PFSK-1 (cell line): ENCODE measurements around the gene DRGX. TPM values are rescaled to one million over a fixed set of nuclear protein-coding genes. Genes with fewer than 3 reads are reported as not detected.

ENCODE experiments used
- FOXP2 ChIP-seq: optimal IDR thresholded peaks from 2 replicates; pipeline ENCODE3; 2011; ENCODE audit warnings: borderline replicate concordance, control low read depth, inconsistent platforms; ENCODE audit not compliant: insufficient read depth; ENCODE audit errors: extremely low read length, extremely low read depth
- POLR2AphosphoS5 ChIP-seq: IDR thresholded peaks from 2 replicates; pipeline ENCODE4 v1.6.1; 2012; ENCODE audit warnings: low read depth, mild to moderate bottlenecking, control low read depth, low read length, moderate library complexity
- SIN3A ChIP-seq: IDR thresholded peaks from 2 replicates; pipeline ENCODE4 v1.6.1; 2012; ENCODE audit warnings: mild to moderate bottlenecking, low read length, moderate library complexity, borderline replicate concordance; ENCODE audit not compliant: insufficient read depth
- TAF1 ChIP-seq: IDR thresholded peaks from 2 replicates; pipeline ENCODE4 v1.6.1; 2012; ENCODE audit warnings: low read length, control low read depth, borderline replicate concordance; ENCODE audit not compliant: insufficient read depth
- polyA plus RNA-seq: library from polyadenylated mRNA; unstranded; fragments of >200 nt; gene quantifications from one replicate; pipeline ENCODE4 v1.2.1, GENCODE V29; 2012; ENCODE audit warnings: low read depth, missing spikeins; ENCODE audit not compliant: insufficient read length
- TF ChIP-seq, protein P1 (sequence below), 2 experiments: IDR thresholded peaks; 2 replicates each; pipeline versions ENCODE4 v1.6.1 to v1.8.0; 2011 to 2012; ENCODE audit warnings: low read depth in 2 of 2, low read length in 2 of 2, control low read depth in 1 of 2, inconsistent platforms in 1 of 2, mild to moderate bottlenecking in 1 of 2, moderate library complexity in 1 of 2; ENCODE audit not compliant: insufficient read depth in 1 of 2

Gene DRGX
- not detected for polyA plus RNA-seq

- TF ChIP-seq SIN3A (no peak), TAF1 (no peak), POLR2AphosphoS5 (no peak), FOXP2 (no peak)
- TF ChIP-seq, protein P1, sequence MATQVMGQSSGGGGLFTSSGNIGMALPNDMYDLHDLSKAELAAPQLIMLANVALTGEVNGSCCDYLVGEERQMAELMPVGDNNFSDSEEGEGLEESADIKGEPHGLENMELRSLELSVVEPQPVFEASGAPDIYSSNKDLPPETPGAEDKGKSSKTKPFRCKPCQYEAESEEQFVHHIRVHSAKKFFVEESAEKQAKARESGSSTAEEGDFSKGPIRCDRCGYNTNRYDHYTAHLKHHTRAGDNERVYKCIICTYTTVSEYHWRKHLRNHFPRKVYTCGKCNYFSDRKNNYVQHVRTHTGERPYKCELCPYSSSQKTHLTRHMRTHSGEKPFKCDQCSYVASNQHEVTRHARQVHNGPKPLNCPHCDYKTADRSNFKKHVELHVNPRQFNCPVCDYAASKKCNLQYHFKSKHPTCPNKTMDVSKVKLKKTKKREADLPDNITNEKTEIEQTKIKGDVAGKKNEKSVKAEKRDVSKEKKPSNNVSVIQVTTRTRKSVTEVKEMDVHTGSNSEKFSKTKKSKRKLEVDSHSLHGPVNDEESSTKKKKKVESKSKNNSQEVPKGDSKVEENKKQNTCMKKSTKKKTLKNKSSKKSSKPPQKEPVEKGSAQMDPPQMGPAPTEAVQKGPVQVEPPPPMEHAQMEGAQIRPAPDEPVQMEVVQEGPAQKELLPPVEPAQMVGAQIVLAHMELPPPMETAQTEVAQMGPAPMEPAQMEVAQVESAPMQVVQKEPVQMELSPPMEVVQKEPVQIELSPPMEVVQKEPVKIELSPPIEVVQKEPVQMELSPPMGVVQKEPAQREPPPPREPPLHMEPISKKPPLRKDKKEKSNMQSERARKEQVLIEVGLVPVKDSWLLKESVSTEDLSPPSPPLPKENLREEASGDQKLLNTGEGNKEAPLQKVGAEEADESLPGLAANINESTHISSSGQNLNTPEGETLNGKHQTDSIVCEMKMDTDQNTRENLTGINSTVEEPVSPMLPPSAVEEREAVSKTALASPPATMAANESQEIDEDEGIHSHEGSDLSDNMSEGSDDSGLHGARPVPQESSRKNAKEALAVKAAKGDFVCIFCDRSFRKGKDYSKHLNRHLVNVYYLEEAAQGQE (IDR thresholded peaks at IDR 0.05; ENCODE audit: insufficient read depth in 1 of 2, low read depth in 2 of 2, low read length in 2 of 2), result no peak
These were observed at the start of gene DRGX for GRCh38 chr10:49395741-49396665. TSS of gene DRGX (minus strand) at chr10:49396089. CDS start at chr10:49395440, 649 bp downstream.

GRCh38 chr10:49444349-49444748, 48.5 kb upstream of the DRGX start:
- TF ChIP-seq SIN3A (no peak), TAF1 (no peak), POLR2AphosphoS5 (no peak), FOXP2 (no peak)
- TF ChIP-seq, protein P1 (IDR thresholded peaks at IDR 0.05; ENCODE audit: insufficient read depth in 1 of 2, low read depth in 2 of 2, low read length in 2 of 2), result no peak

GRCh38 chr10:49442863-49443262, 47.0 kb upstream of the DRGX start:
- no peak for TF ChIP-seq POLR2AphosphoS5
- TF ChIP-seq TAF1, result no peak
- TF ChIP-seq SIN3A, result no peak
- no peak for TF ChIP-seq FOXP2
- TF ChIP-seq, protein P1 (IDR thresholded peaks at IDR 0.05; ENCODE audit: insufficient read depth in 1 of 2, low read depth in 2 of 2, low read length in 2 of 2), result no peak

GRCh38 chr10:49441488-49442476, 45.9 kb upstream of the DRGX start:
- no peak for TF ChIP-seq FOXP2
- TF ChIP-seq SIN3A, result no peak
- TF ChIP-seq, protein P1 (IDR thresholded peaks at IDR 0.05; ENCODE audit: insufficient read depth in 1 of 2, low read depth in 2 of 2, low read length in 2 of 2), result no peak
- TF ChIP-seq TAF1, result no peak
- no peak for TF ChIP-seq POLR2AphosphoS5
